Measurements from ENCODE around the gene CDH15.

CDH15 gene

GRCh38 chr16:89173174-89173921, 1.8 kb downstream of the CDH15 start:
- H3K27ac ChIP-seq (ENCODE audit: insufficient read depth, low read depth, low read length, poor library complexity, severe bottlenecking), result no peak overlapping the region
- peaks cover 30% of the 10 kb centered on the region for H3K27me3 ChIP-seq (ENCODE audit: control insufficient read depth, insufficient read depth, low read length, poor library complexity, severe bottlenecking)
- WGBS, 2 experiments, result 50 to 55% methylated on average over 9 to 11 of the region's 11 CpGs
- no peaks in the 10 kb centered on the region for H3K36me3 ChIP-seq (ENCODE audit: control insufficient read depth, insufficient read depth, low read length)
- no peak overlapping the region for H3K4me3 ChIP-seq (ENCODE audit: insufficient read depth, low read depth, low read length)
- no peaks in the 10 kb centered on the region for H3K9me3 ChIP-seq (ENCODE audit: control insufficient read depth, low read length)
- peaks cover 33% of the 10 kb centered on the region for H3K4me1 ChIP-seq (ENCODE audit: control insufficient read depth, insufficient read depth, low read length)

GRCh38 chr16:89174055-89174827, 2.7 kb downstream of the CDH15 start:
- H3K9me3 ChIP-seq (ENCODE audit: control insufficient read depth, low read length), result no peaks in the 10 kb centered on the region
- H3K4me3 ChIP-seq (ENCODE audit: insufficient read depth, low read depth, low read length), result no peak overlapping the region
- WGBS, 2 experiments, result 84 to 86% methylated on average over 23 of the region's 23 CpGs
- no peak overlapping the region for H3K27ac ChIP-seq (ENCODE audit: insufficient read depth, low read depth, low read length, poor library complexity, severe bottlenecking)
- no peaks in the 10 kb centered on the region for H3K36me3 ChIP-seq (ENCODE audit: control insufficient read depth, insufficient read depth, low read length)
- H3K27me3 ChIP-seq (ENCODE audit: control insufficient read depth, insufficient read depth, low read length, poor library complexity, severe bottlenecking), result peaks cover 26% of the 10 kb centered on the region
- peaks cover 33% of the 10 kb centered on the region for H3K4me1 ChIP-seq (ENCODE audit: control insufficient read depth, insufficient read depth, low read length)

- Histone ChIP-seq H3K4me3 (ENCODE audit: insufficient read depth, low read depth, low read length) (no peak overlapping the region), H3K9me3 (ENCODE audit: control insufficient read depth, low read length) (no peaks in the 10 kb centered on the region), H3K27ac (ENCODE audit: insufficient read depth, low read depth, low read length, poor library complexity, severe bottlenecking) (no peak overlapping the region), H3K36me3 (ENCODE audit: control insufficient read depth, insufficient read depth, low read length) (no peaks in the 10 kb centered on the region), H3K27me3 (ENCODE audit: control insufficient read depth, insufficient read depth, low read length, poor library complexity, severe bottlenecking) (peaks cover 19% of the 10 kb centered on the region), H3K4me1 (ENCODE audit: control insufficient read depth, insufficient read depth, low read length) (peaks cover 33% of the 10 kb centered on the region)
- 92 to 95% methylated on average over 14 of the region's 14 CpGs for WGBS, 2 experiments
Observed at GRCh38 chr16:89174877-89175276, 3.3 kb downstream of the CDH15 start.

GRCh38 chr16:89175280-89176146, 4.0 kb downstream of the CDH15 start:
- Histone ChIP-seq H3K4me3 (ENCODE audit: insufficient read depth, low read depth, low read length) (no peak overlapping the region), H3K27ac (ENCODE audit: insufficient read depth, low read depth, low read length, poor library complexity, severe bottlenecking) (no peak overlapping the region), H3K36me3 (ENCODE audit: control insufficient read depth, insufficient read depth, low read length) (no peaks in the 10 kb centered on the region), H3K4me1 (ENCODE audit: control insufficient read depth, insufficient read depth, low read length) (peaks cover 33% of the 10 kb centered on the region), H3K9me3 (ENCODE audit: control insufficient read depth, low read length) (no peaks in the 10 kb centered on the region), H3K27me3 (ENCODE audit: control insufficient read depth, insufficient read depth, low read length, poor library complexity, severe bottlenecking) (peaks cover 13% of the 10 kb centered on the region)
- 86 to 88% methylated on average over 20 of the region's 20 CpGs for WGBS, 2 experiments

DNA sequence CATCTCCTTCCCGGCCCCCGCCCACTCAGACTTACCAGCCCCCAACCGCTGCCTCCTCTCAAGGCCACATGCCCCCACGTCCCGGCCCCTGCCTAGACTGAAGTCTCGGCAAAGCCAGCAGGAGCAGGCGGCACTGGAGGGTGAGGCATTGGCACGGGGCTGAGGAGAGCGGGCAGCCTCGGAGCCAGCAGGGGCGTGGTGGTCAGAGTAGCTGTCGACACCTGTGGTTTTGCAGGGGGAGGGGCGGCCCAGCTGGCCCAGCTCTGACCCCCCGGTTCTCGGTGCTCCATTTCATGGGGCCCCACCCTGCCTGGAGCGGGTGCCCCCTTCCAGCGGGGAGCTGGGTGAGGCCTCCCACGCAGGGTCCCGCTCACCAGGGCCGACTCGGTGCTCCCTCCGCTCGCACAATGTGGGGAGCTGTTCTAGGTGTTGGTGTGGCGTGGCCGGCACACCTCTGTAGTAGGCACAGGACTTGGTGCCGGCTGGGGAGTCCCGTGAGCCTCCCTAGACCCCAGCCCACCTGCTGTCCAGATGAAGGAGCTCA, 4.7 kb downstream of the CDH15 start:
- 91 to 92% methylated on average over 27 of the region's 27 CpGs for WGBS, 2 experiments
- peaks cover 33% of the 10 kb centered on the region for H3K4me1 ChIP-seq (ENCODE audit: control insufficient read depth, insufficient read depth, low read length)
- H3K27me3 ChIP-seq (ENCODE audit: control insufficient read depth, insufficient read depth, low read length, poor library complexity, severe bottlenecking), result peaks cover 6% of the 10 kb centered on the region
- no peaks in the 10 kb centered on the region for H3K9me3 ChIP-seq (ENCODE audit: control insufficient read depth, low read length)
- no peak overlapping the region for H3K27ac ChIP-seq (ENCODE audit: insufficient read depth, low read depth, low read length, poor library complexity, severe bottlenecking)
- H3K36me3 ChIP-seq (ENCODE audit: control insufficient read depth, insufficient read depth, low read length), result no peaks in the 10 kb centered on the region
- no peak overlapping the region for H3K4me3 ChIP-seq (ENCODE audit: insufficient read depth, low read depth, low read length)

DNA sequence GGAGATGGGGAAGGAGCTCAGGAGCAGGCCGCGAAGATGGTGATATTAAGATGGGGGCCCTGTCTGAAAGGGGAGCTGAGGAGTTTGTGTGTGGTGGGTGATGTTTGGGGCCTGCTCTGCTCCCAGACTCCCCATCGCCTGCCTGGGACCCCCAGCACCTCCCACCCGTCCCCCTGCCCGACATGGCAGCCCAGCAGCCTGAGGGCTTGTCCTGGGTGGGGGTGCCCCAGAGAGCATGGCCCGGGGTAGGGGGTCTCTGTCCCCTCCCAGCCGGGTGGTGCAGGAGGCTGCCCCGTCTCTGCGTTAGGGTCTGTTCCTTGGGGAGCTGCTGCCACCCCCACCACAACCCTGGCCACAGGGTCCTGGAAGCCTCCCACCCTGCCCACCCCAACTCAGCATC, 5.2 kb downstream of the CDH15 start:
- no peak overlapping the region for H3K27ac ChIP-seq (ENCODE audit: insufficient read depth, low read depth, low read length, poor library complexity, severe bottlenecking)
- peaks cover 30% of the 10 kb centered on the region for H3K4me1 ChIP-seq (ENCODE audit: control insufficient read depth, insufficient read depth, low read length)
- 94% methylated on average over 9 of the region's 9 CpGs for WGBS, 2 experiments
- no peak overlapping the region for H3K4me3 ChIP-seq (ENCODE audit: insufficient read depth, low read depth, low read length)
- H3K27me3 ChIP-seq (ENCODE audit: control insufficient read depth, insufficient read depth, low read length, poor library complexity, severe bottlenecking), result peaks cover 5% of the 10 kb centered on the region
- no peaks in the 10 kb centered on the region for H3K9me3 ChIP-seq (ENCODE audit: control insufficient read depth, low read length)
- H3K36me3 ChIP-seq (ENCODE audit: control insufficient read depth, insufficient read depth, low read length), result no peaks in the 10 kb centered on the region

DNA sequence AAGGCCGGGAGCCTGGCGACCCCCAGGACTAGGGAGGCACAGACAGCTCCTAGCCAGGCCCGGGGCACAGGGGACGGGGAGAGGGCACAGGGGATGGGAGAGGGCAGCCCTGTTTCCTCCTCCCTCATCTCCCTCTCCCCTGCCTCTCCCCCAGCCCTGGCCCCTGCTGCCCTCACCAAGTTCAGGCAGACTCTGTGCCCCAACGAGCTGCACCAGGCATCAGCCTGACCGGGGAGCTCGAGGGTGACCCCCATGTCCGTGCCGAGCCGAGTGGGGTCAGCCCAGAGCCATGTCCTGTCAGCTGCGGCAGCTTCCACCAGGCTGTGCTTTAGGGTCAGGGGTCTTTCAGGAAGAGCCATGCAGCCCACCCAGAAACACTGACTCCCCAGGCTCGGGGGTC, 6.0 kb downstream of the CDH15 start:
- Histone ChIP-seq H3K9me3 (ENCODE audit: control insufficient read depth, low read length) (no peaks in the 10 kb centered on the region), H3K4me3 (ENCODE audit: insufficient read depth, low read depth, low read length) (no peak overlapping the region), H3K4me1 (ENCODE audit: control insufficient read depth, insufficient read depth, low read length) (peaks cover 23% of the 10 kb centered on the region), H3K27ac (ENCODE audit: insufficient read depth, low read depth, low read length, poor library complexity, severe bottlenecking) (no peak overlapping the region), H3K36me3 (ENCODE audit: control insufficient read depth, insufficient read depth, low read length) (no peaks in the 10 kb centered on the region), H3K27me3 (ENCODE audit: control insufficient read depth, insufficient read depth, low read length, poor library complexity, severe bottlenecking) (no peaks in the 10 kb centered on the region)
- 92 to 93% methylated on average over 12 of the region's 12 CpGs for WGBS, 2 experiments

- H3K9me3 ChIP-seq (ENCODE audit: control insufficient read depth, low read length), result no peaks in the 10 kb centered on the region
- no peaks in the 10 kb centered on the region for H3K36me3 ChIP-seq (ENCODE audit: control insufficient read depth, insufficient read depth, low read length)
- H3K4me1 ChIP-seq (ENCODE audit: control insufficient read depth, insufficient read depth, low read length), result peaks cover 12% of the 10 kb centered on the region
- H3K27me3 ChIP-seq (ENCODE audit: control insufficient read depth, insufficient read depth, low read length, poor library complexity, severe bottlenecking), result no peaks in the 10 kb centered on the region
- no peak overlapping the region for H3K27ac ChIP-seq (ENCODE audit: insufficient read depth, low read depth, low read length, poor library complexity, severe bottlenecking)
- no peak overlapping the region for H3K4me3 ChIP-seq (ENCODE audit: insufficient read depth, low read depth, low read length)
- WGBS, 2 experiments, result 90 to 92% methylated on average over 24 of the region's 24 CpGs
Observed at GRCh38 chr16:89178453-89179147, 7.1 kb downstream of the CDH15 start.

DNA sequence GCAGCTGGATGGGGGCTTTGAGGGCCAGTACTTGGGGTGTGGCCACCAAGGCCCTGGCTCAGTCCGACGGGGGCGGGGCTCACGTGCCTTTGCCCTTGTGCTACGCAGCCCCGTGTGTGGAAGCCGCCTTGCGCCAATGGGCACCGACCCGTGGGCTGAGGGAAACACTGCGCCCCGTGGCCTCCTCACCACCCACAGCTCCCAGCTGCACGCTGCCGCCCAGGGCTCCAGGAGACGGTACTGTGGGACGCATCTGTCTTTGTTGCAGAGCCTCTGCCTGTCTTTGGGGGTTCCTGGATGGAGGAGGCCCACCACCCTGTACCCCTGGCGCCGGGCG, 7.6 kb downstream of the CDH15 start:
- Histone ChIP-seq H3K27ac (ENCODE audit: insufficient read depth, low read depth, low read length, poor library complexity, severe bottlenecking) (no peak overlapping the region), H3K9me3 (ENCODE audit: control insufficient read depth, low read length) (no peaks in the 10 kb centered on the region), H3K36me3 (ENCODE audit: control insufficient read depth, insufficient read depth, low read length) (no peaks in the 10 kb centered on the region), H3K27me3 (ENCODE audit: control insufficient read depth, insufficient read depth, low read length, poor library complexity, severe bottlenecking) (no peaks in the 10 kb centered on the region), H3K4me3 (ENCODE audit: insufficient read depth, low read depth, low read length) (no peak overlapping the region), H3K4me1 (ENCODE audit: control insufficient read depth, insufficient read depth, low read length) (peaks cover 7% of the 10 kb centered on the region)
- WGBS, 2 experiments, result 91% methylated on average over 19 of the region's 19 CpGs
